Activated CD8-positive, alpha-beta T cell treated with anti-CD3 and anti-CD28 coated beads for 36 hours (primary cell): ENCODE data around the gene UGT2B17. TPM values are rescaled to one million over a fixed set of nuclear protein-coding genes. Genes with fewer than 3 reads are reported as not detected.
"Not testable (repeated sequence)": the region's sequence is repeated elsewhere in the genome, so short reads cannot be mapped to it uniquely, and the experiment has no call there.

ENCODE experiments used
- ATAC-seq: fragments of 200-7000 bp; cut with Tn5 transposase; one replicate; pipeline ENCODE4 v1.10.0; 2021; ENCODE audit warnings: mild to moderate bottlenecking, moderate library complexity
- CTCF ChIA-PET: fragments of 350-600 bp; sonication (Branson Sonifier 250); formaldehyde crosslinking; loops from one replicate; lab custom pipeline; 2021; ENCODE audit warnings: antibody characterized with exemption; lab: Charles Lee
- POLR2A ChIA-PET: fragments of 350-600 bp; sonication (Branson Sonifier 250); formaldehyde crosslinking; loops from one replicate; lab custom pipeline; 2021; ENCODE audit warnings: antibody characterized with exemption; lab: Charles Lee
- DNase-seq: peaks from one replicate; pipeline ENCODE4 v3.0.0-alpha.2; 2020
- H3K27ac Mint-ChIP-seq: one replicate; pipeline ENCODE4 v1.8.0; 2021; ENCODE audit warnings: mild to moderate bottlenecking, mixed read lengths
- H3K27me3 Mint-ChIP-seq: one replicate; pipeline ENCODE4 v1.8.0; 2021; ENCODE audit warnings: mixed read lengths
- H3K36me3 Mint-ChIP-seq: one replicate; pipeline ENCODE4 v1.8.0; 2021; ENCODE audit warnings: low read depth, mixed read lengths
- H3K4me1 Mint-ChIP-seq: one replicate; pipeline ENCODE4 v1.8.0; 2021; ENCODE audit warnings: low read depth, mixed read lengths
- H3K4me3 Mint-ChIP-seq: one replicate; pipeline ENCODE4 v1.8.0; 2021; ENCODE audit warnings: mild to moderate bottlenecking, moderate library complexity, mixed read lengths
- H3K9me3 Mint-ChIP-seq: one replicate; pipeline ENCODE4 v1.8.0; 2021; ENCODE audit warnings: mixed read lengths
- CTCF ChIP-seq: fragments of 200-600 bp; IDR thresholded peaks from one replicate; pipeline ENCODE4 v1.8.0; 2022; ENCODE audit warnings: antibody characterized with exemption, mild to moderate bottlenecking
- intact Hi-C: fragments of 100-400 bp; cut with micrococcal nuclease; formaldehyde crosslinking; loops from one replicate; pipeline ENCODE4 v1.10.0; 2022
- total RNA-seq, 2 experiments: library from RNA; stranded (reverse); gene quantifications; one replicate each; pipeline ENCODE4 v1.2.3, GENCODE V29; 2021

Gene UGT2B17
- total RNA-seq, 2 experiments from 2014 or later: not detected

GRCh38 chr4:68569466-68570121 is 6.5 kb downstream of the UGT2B17 start:
- H3K9me3 Mint-ChIP-seq: no peaks in the 10 kb centered on the region
- H3K27me3 Mint-ChIP-seq: no peaks in the 10 kb centered on the region

DNA sequence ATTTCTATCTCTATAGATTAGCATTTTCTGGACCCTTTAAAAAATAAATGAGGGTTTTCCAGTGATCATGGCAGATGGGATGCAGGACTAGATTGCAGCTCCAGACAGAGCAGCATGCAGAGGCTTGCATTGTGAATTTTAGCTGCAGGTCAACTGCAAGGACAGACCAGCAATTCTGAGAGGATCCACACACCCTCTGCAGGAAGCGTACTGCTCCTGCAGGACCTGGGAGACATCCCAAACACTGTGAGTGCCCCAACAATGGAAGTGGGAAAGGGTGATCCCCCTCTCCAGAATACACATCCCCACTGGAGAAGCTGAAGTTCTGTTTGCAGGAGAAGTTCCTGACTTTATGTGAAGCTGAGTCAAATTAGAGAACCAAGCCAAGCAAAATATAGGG is 7.1 kb downstream of the UGT2B17 start:
- H3K4me1 Mint-ChIP-seq, H3K36me3 Mint-ChIP-seq, H3K4me3 Mint-ChIP-seq, H3K27ac Mint-ChIP-seq, POLR2A ChIA-PET, DNase-seq, H3K27me3 Mint-ChIP-seq, ATAC-seq, H3K9me3 Mint-ChIP-seq, intact Hi-C loops, CTCF ChIA-PET: not testable (repeated sequence)

More at GRCh38 chr4:68569466-68570121, 6.5 kb downstream of the UGT2B17 start:
- no peak overlapping the region for H3K27ac Mint-ChIP-seq
- ChIA-PET CTCF (no interaction called here), POLR2A (no interaction called here)
- DNase-seq (no peak), ATAC-seq (no peak)
- intact Hi-C loops: no loop called here
- no peak for TF ChIP-seq CTCF
- H3K36me3 Mint-ChIP-seq: no peaks in the 10 kb centered on the region
- H3K4me1 Mint-ChIP-seq: no peaks in the 10 kb centered on the region
- no peak overlapping the region for H3K4me3 Mint-ChIP-seq

- DNase-seq, CTCF ChIA-PET, H3K9me3 Mint-ChIP-seq: not testable (repeated sequence)
Measured at GRCh38 chr4:68568535-68568934, 7.6 kb downstream of the UGT2B17 start.

GRCh38 chr4:68566364-68566763 is 9.8 kb downstream of the UGT2B17 start:
- intact Hi-C loops, CTCF ChIA-PET, H3K4me1 Mint-ChIP-seq, H3K27ac Mint-ChIP-seq, H3K9me3 Mint-ChIP-seq, H3K4me3 Mint-ChIP-seq, H3K36me3 Mint-ChIP-seq, POLR2A ChIA-PET, DNase-seq, H3K27me3 Mint-ChIP-seq: not testable (repeated sequence)
- peak; percentile 34 for ATAC-seq

More at GRCh38 chr4:68568535-68568934, 7.6 kb downstream of the UGT2B17 start:
- H3K27ac Mint-ChIP-seq, H3K4me3 Mint-ChIP-seq, POLR2A ChIA-PET, ATAC-seq, H3K27me3 Mint-ChIP-seq, H3K4me1 Mint-ChIP-seq, intact Hi-C loops, H3K36me3 Mint-ChIP-seq: not testable (repeated sequence)

- DNase-seq, H3K4me1 Mint-ChIP-seq, H3K4me3 Mint-ChIP-seq, H3K36me3 Mint-ChIP-seq, H3K27ac Mint-ChIP-seq, H3K9me3 Mint-ChIP-seq, H3K27me3 Mint-ChIP-seq, CTCF ChIA-PET, intact Hi-C loops, POLR2A ChIA-PET, ATAC-seq: not testable (repeated sequence)
Measured at GRCh38 chr4:68565082-68565481, 11.0 kb downstream of the UGT2B17 start.

GRCh38 chr4:68560364-68561070 is 15.6 kb downstream of the UGT2B17 start:
- H3K4me3 Mint-ChIP-seq, DNase-seq, H3K27me3 Mint-ChIP-seq, CTCF ChIA-PET, H3K9me3 Mint-ChIP-seq, POLR2A ChIA-PET, H3K27ac Mint-ChIP-seq, intact Hi-C loops, H3K36me3 Mint-ChIP-seq, H3K4me1 Mint-ChIP-seq, ATAC-seq: not testable (repeated sequence)

GRCh38 chr4:68553830-68554229 is 22.3 kb downstream of the UGT2B17 start:
- DNase-seq, intact Hi-C loops, ATAC-seq, H3K4me1 Mint-ChIP-seq, H3K27ac Mint-ChIP-seq, CTCF ChIA-PET, POLR2A ChIA-PET, H3K36me3 Mint-ChIP-seq, H3K4me3 Mint-ChIP-seq, H3K9me3 Mint-ChIP-seq, H3K27me3 Mint-ChIP-seq: not testable (repeated sequence)

DNA sequence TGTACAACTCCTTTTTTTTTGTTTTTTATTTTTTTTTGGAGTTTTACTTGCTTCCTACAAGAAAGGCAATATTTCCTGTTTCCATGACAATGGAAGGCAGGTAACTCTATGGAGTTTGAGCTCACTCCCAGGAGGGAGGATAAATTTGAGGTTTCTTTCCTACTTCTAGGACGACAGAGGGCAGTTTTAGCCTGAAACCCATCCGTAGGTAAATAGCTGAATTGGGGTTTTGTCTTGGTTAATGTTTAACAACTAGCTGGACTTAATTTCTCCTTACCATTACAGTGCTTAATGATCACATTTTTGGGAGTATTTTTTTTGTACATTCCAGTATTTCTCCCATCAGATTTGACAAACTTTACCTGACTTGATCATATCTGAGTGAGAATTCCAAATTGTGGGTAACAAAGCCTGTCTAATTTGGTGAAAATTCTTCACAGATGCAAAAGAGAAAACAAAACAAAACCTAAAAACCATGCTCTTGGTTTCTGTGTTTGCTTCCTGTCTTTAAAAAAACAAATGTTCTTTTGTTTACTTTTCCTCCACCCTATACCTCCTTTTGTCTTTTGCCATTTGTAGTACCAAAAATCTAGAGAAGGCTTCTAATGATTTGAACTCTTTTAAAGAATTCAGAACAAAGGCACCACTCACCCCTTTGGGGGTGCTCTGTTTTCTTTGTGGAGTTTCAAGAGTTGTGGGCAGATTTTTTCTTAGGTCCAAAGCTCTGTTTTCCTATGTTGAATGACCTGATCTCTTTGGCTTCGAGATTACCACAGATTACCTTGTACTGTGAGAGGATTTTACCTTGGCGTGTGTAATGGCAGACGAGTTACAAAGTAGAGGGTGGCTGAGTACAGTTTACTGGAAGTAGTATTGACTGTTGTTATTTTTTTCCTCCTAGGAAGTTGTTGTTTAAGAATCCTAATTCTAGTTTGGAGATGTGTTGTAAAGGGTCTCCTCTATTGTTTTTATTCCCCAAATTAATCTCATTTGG is 23.0 kb downstream of the UGT2B17 start:
- CTCF ChIA-PET: not testable (repeated sequence)

GRCh38 chr4:68542742-68543141 is 33.4 kb downstream of the UGT2B17 start:
- DNase-seq, intact Hi-C loops, H3K27me3 Mint-ChIP-seq, H3K4me1 Mint-ChIP-seq, H3K36me3 Mint-ChIP-seq, H3K9me3 Mint-ChIP-seq, POLR2A ChIA-PET, CTCF ChIA-PET, H3K4me3 Mint-ChIP-seq, H3K27ac Mint-ChIP-seq, ATAC-seq: not testable (repeated sequence)

More for the DNA sequence above, 23.0 kb downstream of the UGT2B17 start:
- H3K4me3 Mint-ChIP-seq, POLR2A ChIA-PET, H3K36me3 Mint-ChIP-seq, H3K27ac Mint-ChIP-seq, H3K27me3 Mint-ChIP-seq, H3K4me1 Mint-ChIP-seq, intact Hi-C loops, H3K9me3 Mint-ChIP-seq, ATAC-seq, DNase-seq: not testable (repeated sequence)
